Kidney epithelial cell (primary cell): ENCODE data around the gene UVSSA. TPM values are rescaled to one million over a fixed set of nuclear protein-coding genes. Genes with fewer than 3 reads are reported as not detected.

Experiments
- DNase-seq: peaks from one replicate; pipeline ENCODE4 v3.0.0-alpha.2; 2010; ENCODE audit warnings: low read depth
- H3K27me3 ChIP-seq: 2 replicates; pipeline ENCODE4 v1.6.0; 2011; ENCODE audit warnings: low read length; ENCODE audit not compliant: control insufficient read depth, insufficient read depth
- H3K36me3 ChIP-seq: 2 replicates; pipeline ENCODE4 v1.5.1; 2011; ENCODE audit warnings: low read length; ENCODE audit not compliant: control insufficient read depth, insufficient read depth
- H3K4me3 ChIP-seq: 2 replicates; pipeline ENCODE4 v1.5.1; 2011; ENCODE audit warnings: low read depth, mild to moderate bottlenecking, control low read depth, low read length
- total RNA-seq: library from RNA; depleted of rRNA; stranded (reverse); fragments of >200 nt; gene quantifications from 2 replicates; pipeline ENCODE4 v1.2.3, GENCODE V29; 2015
- TF ChIP-seq, protein P1 (sequence below): IDR thresholded peaks from 2 replicates; pipeline ENCODE4 v1.5.1; 2011; ENCODE audit warnings: mild to moderate bottlenecking, moderate library complexity, low read length, control low read depth, inconsistent platforms; ENCODE audit not compliant: insufficient read depth, poor library complexity, severe bottlenecking

The UVSSA gene
- total RNA-seq, 1 donor from 2014 or later, result 13.0 TPM

DNA sequence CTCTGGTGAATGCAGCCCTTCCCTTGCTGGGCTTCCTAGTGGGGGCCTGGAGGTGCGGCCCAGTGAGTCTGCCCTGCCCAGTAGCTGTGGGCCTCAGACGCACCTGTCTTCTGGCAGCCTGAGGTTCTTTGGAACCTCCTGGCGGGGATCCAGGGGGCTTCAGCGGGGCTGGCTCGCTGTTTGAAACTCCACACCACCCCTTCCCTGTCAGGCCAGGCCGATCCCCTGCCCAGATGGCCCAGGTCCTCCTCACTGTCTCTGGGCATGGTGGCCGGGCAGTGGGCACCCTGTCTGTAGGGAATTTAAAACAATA is 69.9 kb downstream of the UVSSA start:
- no peak for DNase-seq
- H3K27me3 ChIP-seq, result peaks cover 53% of the 10 kb centered on the region

DNA sequence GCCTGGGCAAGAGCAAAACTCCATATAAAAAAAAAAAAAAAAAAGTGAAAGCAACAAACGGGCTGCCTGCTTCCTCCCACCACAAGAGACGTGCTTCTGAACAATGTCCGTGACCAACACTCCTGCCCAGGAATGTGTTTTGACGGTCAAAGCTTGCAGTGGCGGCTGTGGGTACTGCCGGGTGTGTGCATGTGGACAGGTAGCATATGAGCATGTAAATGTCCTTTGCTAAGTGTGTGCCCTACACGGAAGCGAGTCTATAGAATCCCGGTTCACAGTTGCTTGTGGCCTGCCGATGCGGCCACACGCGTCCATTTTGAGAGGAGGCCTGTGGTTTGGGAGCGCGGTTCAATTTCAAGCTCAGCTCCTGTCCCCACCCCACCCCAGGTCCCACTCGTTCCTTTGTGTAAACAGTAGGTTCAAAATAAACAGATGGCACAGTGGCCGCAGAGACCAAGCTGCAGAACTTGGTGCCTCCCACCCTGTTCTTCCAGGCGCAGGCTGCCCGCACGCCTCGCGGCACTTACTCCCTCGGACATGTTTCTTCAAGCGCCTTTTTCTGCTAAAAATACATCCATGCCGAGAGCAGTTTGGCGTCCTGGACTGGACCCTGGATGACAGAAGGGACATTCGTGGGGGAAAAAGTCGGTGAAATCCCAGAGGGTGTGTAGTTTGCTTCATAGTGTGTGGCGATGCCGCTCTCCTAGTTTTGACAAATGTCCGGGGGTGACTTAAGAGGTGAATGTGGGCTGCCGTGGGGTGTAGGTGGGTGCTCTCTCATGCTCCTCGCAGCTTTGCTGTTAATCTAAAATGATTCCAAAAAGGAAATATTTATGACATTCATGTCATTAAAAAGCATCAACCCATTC is 70.7 kb downstream of the UVSSA start:
- no peaks in the 10 kb centered on the region for H3K36me3 ChIP-seq
- DNase-seq, result no peak
- peaks cover 45% of the 10 kb centered on the region for H3K27me3 ChIP-seq
- TF ChIP-seq, protein P1, sequence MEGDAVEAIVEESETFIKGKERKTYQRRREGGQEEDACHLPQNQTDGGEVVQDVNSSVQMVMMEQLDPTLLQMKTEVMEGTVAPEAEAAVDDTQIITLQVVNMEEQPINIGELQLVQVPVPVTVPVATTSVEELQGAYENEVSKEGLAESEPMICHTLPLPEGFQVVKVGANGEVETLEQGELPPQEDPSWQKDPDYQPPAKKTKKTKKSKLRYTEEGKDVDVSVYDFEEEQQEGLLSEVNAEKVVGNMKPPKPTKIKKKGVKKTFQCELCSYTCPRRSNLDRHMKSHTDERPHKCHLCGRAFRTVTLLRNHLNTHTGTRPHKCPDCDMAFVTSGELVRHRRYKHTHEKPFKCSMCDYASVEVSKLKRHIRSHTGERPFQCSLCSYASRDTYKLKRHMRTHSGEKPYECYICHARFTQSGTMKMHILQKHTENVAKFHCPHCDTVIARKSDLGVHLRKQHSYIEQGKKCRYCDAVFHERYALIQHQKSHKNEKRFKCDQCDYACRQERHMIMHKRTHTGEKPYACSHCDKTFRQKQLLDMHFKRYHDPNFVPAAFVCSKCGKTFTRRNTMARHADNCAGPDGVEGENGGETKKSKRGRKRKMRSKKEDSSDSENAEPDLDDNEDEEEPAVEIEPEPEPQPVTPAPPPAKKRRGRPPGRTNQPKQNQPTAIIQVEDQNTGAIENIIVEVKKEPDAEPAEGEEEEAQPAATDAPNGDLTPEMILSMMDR, result no peak
- no peak overlapping the region for H3K4me3 ChIP-seq

More for the DNA sequence above, 69.9 kb downstream of the UVSSA start:
- no peak overlapping the region for H3K4me3 ChIP-seq
- H3K36me3 ChIP-seq, result no peaks in the 10 kb centered on the region
- TF ChIP-seq, protein P1, result no peak

DNA sequence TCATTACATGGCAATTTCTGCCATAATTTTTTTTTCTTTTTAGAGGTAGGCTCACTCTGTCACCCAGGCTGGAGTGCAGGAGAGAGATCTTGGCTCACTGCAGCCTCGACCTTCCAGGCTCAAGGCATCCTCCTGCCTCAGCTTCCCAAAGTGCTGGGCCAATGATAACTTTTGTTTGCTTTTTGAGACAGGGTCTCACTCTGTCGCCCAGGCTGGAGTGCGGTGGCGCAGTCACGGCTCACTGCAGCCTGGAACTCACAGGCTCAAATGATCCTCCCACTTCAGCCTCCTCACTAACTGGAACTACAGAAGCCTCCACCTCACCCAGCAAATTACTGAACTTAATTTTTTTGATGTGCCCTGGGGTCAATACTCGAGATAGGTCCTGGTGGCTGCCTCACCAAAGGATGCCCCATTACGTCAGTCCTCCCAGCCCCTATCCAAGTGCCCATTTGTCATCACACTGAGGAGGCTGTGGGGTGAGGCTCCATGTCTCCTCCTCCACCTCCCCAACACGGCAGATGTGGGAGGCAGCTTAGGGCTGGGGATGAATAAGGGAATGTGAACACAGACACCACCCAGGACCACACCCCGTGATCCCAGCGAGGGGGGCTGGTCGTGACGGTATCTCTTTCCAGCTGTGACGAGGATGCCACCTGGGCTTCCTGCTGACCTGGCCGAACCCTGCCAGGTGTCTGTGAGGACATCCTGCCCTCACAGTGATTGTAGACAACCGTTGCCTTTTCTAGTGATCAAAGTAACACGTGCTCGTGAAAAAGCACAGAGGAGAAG is 71.7 kb downstream of the UVSSA start:
- H3K4me3 ChIP-seq, result no peak overlapping the region
- no peak for DNase-seq
- peaks cover 36% of the 10 kb centered on the region for H3K27me3 ChIP-seq
- TF ChIP-seq, protein P1, result no peak
- H3K36me3 ChIP-seq, result no peaks in the 10 kb centered on the region

DNA sequence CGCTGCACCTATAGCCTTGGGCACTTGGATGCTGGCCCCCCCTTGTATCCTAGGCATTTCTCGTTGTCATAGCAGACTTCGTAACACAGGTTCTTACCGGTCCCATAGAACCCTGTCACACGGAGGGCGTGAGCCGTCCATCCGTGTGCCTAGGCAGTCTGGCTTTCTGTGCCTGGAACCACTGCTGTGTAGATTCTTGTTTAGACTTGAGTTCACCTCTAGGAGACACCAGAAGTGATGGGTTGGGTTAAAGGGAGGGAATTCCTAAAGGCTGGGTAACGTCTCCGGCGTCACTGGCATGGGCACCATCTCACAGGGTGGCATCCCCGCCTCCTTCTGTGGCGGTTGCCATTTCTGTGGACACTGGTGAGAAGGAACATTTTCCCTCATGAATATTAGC is 72.7 kb downstream of the UVSSA start:
- Histone ChIP-seq H3K27me3 (peaks cover 32% of the 10 kb centered on the region), H3K4me3 (no peak overlapping the region), H3K36me3 (no peaks in the 10 kb centered on the region)
- no peak for DNase-seq
- TF ChIP-seq, protein P1, result no peak

DNA sequence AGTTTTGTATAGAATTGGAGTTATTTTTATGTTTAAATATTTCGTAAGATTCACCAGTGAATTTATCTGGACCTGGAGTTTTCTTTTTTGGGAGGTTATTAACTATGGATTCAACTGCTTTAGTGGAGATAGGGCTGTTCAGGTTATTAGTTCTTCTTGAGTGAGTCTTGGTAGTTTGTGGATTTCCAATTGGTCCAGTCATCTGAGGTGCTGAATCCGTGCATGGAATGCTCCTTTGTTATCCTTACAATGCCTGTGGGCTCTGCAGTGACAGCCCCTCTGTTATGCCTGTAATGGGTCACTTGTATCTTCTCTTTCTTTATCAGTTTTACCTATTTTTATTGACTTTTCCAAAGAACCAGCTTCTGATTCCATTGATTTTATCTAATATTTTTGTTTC is 74.6 kb downstream of the UVSSA start:
- no peak for DNase-seq
- H3K4me3 ChIP-seq, result no peak overlapping the region
- TF ChIP-seq, protein P1, result no peak
- peaks cover 17% of the 10 kb centered on the region for H3K27me3 ChIP-seq
- H3K36me3 ChIP-seq, result no peaks in the 10 kb centered on the region
